Osteocyte (in vitro differentiated cells): Measurements from ENCODE around the gene COX6A1. TPM values are rescaled to one million over a fixed set of nuclear protein-coding genes. Genes with fewer than 3 reads are reported as not detected.
"Not testable (repeated sequence)": the region's sequence is repeated elsewhere in the genome, so short reads cannot be mapped to it uniquely, and the experiment has no call there.

ENCODE experiments used
- DNase-seq: peaks from one replicate; pipeline ENCODE4 v3.0.0; 2021; ENCODE audit warnings: mixed read lengths; ENCODE audit not compliant: unreplicated experiment; ENCODE audit errors: extremely low spot score
- H3K27ac Mint-ChIP-seq: one replicate; pipeline ENCODE4 v1.8.0; 2021; ENCODE audit warnings: mild to moderate bottlenecking, mixed read lengths; ENCODE audit not compliant: unreplicated experiment
- H3K27me3 Mint-ChIP-seq: one replicate; pipeline ENCODE4 v1.8.0; 2021; ENCODE audit warnings: mixed read lengths; ENCODE audit not compliant: unreplicated experiment
- H3K36me3 Mint-ChIP-seq: one replicate; pipeline ENCODE4 v1.8.0; 2021; ENCODE audit warnings: mixed read lengths; ENCODE audit not compliant: unreplicated experiment
- H3K4me1 Mint-ChIP-seq: one replicate; pipeline ENCODE4 v1.8.0; 2021; ENCODE audit warnings: mixed read lengths; ENCODE audit not compliant: unreplicated experiment
- H3K4me3 Mint-ChIP-seq: one replicate; pipeline ENCODE4 v1.8.0; 2021; ENCODE audit warnings: mild to moderate bottlenecking, moderate library complexity, mixed read lengths; ENCODE audit not compliant: unreplicated experiment
- H3K9me3 Mint-ChIP-seq: one replicate; pipeline ENCODE4 v1.8.0; 2021; ENCODE audit warnings: mixed read lengths; ENCODE audit not compliant: unreplicated experiment
- CTCF ChIP-seq: fragments of 200-600 bp; sonication (generic); IDR thresholded peaks from 2 replicates; pipeline ENCODE4 v1.5.0; 2021; ENCODE audit warnings: antibody characterized with exemption, mild to moderate bottlenecking, moderate library complexity
- total RNA-seq: library from RNA; stranded (reverse); gene quantifications from 2 replicates; pipeline ENCODE4 v1.2.1, GENCODE V29; 2021

COX6A1 gene
- total RNA-seq, 1 donor from 2014 or later: 307 TPM

DNA sequence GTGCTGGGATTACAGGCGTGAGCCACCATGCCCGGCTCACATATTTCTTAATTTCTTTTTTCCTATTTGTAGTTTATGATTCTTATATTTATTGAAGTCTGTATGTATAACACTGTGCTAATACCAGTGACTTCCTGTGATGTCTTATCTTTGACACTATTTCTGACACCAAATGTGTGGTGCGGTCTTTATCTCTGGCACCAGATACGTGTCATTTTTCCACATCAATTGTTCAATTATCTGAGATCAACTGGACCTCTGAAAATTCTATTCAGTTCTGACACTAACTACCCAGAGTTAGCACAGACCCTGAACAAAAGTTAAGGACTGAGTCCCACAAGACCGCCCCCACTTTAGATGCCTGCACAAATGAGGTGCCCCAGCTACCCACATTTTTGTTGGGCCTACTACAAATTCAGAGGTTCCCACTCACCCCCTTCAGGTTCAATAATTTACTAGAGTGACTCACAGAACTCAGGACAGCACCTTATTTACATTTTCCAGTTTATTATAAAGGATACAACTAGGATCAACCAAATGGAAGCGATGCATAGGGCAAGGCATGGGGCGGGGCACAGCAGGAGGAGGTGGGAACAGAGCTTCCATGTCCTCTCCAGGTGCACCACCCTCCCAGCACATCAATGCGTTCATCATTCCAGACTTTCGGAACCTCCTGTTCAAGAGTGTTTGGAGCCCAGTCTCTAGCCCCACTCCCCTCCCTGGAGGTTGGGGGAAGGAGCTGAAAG, 43.3 kb downstream of the COX6A1 start:
- Mint-ChIP-seq H3K4me1 (no peaks in the 10 kb centered on the region), H3K9me3 (no peaks in the 10 kb centered on the region), H3K27ac (no peak overlapping the region), H3K36me3 (peaks cover 8% of the 10 kb centered on the region), H3K4me3 (no peak overlapping the region), H3K27me3 (no peaks in the 10 kb centered on the region)
- no peak for DNase-seq
- no peak for TF ChIP-seq CTCF

- TF ChIP-seq CTCF: no peak
- Mint-ChIP-seq H3K27me3 (no peaks in the 10 kb centered on the region), H3K4me3 (no peak overlapping the region), H3K27ac (no peak overlapping the region), H3K4me1 (no peaks in the 10 kb centered on the region), H3K36me3 (peaks cover 8% of the 10 kb centered on the region), H3K9me3 (no peaks in the 10 kb centered on the region)
- DNase-seq: no peak
Observed at GRCh38 chr12:120483621-120484020, 45.7 kb downstream of the COX6A1 start.

GRCh38 chr12:120485961-120486881, 48.3 kb downstream of the COX6A1 start:
- no peak for TF ChIP-seq CTCF

GRCh38 chr12:120487552-120487951, 49.6 kb downstream of the COX6A1 start:
- not testable (repeated sequence) for H3K4me3 Mint-ChIP-seq, H3K27me3 Mint-ChIP-seq, H3K4me1 Mint-ChIP-seq, H3K27ac Mint-ChIP-seq, H3K36me3 Mint-ChIP-seq, DNase-seq, H3K9me3 Mint-ChIP-seq

More at GRCh38 chr12:120485961-120486881, 48.3 kb downstream of the COX6A1 start:
- no peak for DNase-seq
- H3K27ac Mint-ChIP-seq: no peak overlapping the region
- H3K4me1 Mint-ChIP-seq: no peaks in the 10 kb centered on the region
- H3K4me3 Mint-ChIP-seq: no peak overlapping the region
- H3K27me3 Mint-ChIP-seq: no peaks in the 10 kb centered on the region
- H3K36me3 Mint-ChIP-seq: peaks cover 11% of the 10 kb centered on the region
- H3K9me3 Mint-ChIP-seq: no peaks in the 10 kb centered on the region

DNA sequence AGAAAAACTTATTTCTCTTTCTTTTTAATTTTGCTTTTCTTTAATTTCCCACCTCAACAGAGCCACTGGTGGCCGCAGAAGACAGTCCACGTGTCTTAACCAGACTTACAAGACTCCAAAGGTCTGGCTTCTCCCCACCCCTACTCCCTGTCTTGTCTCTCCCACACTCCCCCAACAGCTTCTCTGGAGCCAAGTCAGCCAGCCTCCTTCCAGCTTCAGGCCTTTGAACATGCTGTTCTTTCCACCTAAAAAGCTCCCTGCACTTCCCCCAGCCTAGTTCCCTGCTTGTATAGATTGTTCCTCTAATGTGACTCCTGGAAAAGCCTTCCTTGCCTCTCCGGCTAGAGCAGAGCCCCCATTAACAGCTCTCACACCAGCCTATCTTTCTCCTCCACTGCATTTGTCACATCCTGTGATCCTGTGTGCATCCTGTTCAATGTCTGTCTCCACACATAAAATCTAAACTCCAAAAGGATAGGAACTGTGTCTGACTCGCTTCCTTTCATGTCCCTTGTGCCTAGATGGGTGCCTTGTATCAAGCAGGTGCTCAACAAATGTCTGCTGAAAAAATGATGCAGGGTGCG, 50.2 kb downstream of the COX6A1 start:
- no peak overlapping the region for H3K4me3 Mint-ChIP-seq
- DNase-seq: no peak
- no peak overlapping the region for H3K27ac Mint-ChIP-seq
- peaks cover 9% of the 10 kb centered on the region for H3K36me3 Mint-ChIP-seq
- H3K4me1 Mint-ChIP-seq: no peaks in the 10 kb centered on the region
- no peaks in the 10 kb centered on the region for H3K9me3 Mint-ChIP-seq
- TF ChIP-seq CTCF: no peak
- H3K27me3 Mint-ChIP-seq: no peaks in the 10 kb centered on the region
